Esophagus muscularis mucosa (tissue), 3 donors: ENCODE data around the gene SEC61G.

ENCODE experiments used
- CTCF ChIP-seq, 3 experiments: fragments of 200-600 bp in 2 of 3; fragments of 450-650 bp in 1 of 3; sonication (generic) in 2 of 3; IDR thresholded peaks; one replicate each; pipeline ENCODE4 v1.5.1; 2017 to 2019; ENCODE audit warnings: antibody characterized with exemption in 3 of 3, mild to moderate bottlenecking in 2 of 3, moderate library complexity in 1 of 3
- POLR2A ChIP-seq: fragments of 450-650 bp; IDR thresholded peaks from one replicate; pipeline ENCODE4 v1.6.1; 2017; ENCODE audit warnings: antibody characterized with exemption, moderate library complexity, mild to moderate bottlenecking, low read depth
- POLR2AphosphoS5 ChIP-seq, 2 donors: sonication (generic); formaldehyde crosslinking; IDR thresholded peaks; one replicate each; pipeline ENCODE4 v1.6.1; 2017; ENCODE audit warnings: antibody characterized with exemption in 2 of 2

DNA sequence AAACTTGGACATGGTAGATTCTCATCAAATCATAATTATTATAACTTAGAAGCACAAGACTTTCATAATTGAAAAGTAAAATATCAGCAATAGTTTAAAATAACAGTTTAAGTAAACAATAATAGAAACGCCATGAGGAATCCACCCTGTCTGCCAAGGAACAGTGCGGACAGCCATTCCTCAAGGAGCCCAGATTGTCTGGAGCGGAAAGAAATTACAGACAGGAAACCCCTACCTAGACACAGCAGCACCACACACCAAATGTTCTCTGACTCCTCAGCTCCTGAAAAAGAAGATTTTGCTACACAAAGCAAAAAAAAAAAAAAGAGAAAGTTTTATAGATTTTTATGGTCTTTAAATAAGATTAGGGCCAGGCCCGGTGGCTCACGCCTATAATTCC is 21.5 kb upstream of the SEC61G start:
- TF ChIP-seq POLR2AphosphoS5 (IDR thresholded peaks at IDR 0.05) (no peak), CTCF (IDR thresholded peaks at IDR 0.05) (no peak), POLR2A (no peak)
